ENCODE data around the gene PDE2A.

PDE2A gene

GRCh38 chr11:72534371-72535193 lies 139.6 kb downstream of the PDE2A start:
- FAIRE-seq (no peak), DNase-seq (ENCODE audit: insufficient read length, low spot score) (no peak)
- TF ChIP-seq CTCF (IDR thresholded peaks at IDR 0.05; ENCODE audit: insufficient read depth, missing control alignments) = no peak

- TF ChIP-seq CTCF (IDR thresholded peaks at IDR 0.05; ENCODE audit: insufficient read depth, missing control alignments) = no peak
- DNase-seq (ENCODE audit: insufficient read length, low spot score) (no peak), FAIRE-seq (no peak)
These were observed 145.2 kb downstream of the PDE2A start for GRCh38 chr11:72529068-72529467.

GRCh38 chr11:72528121-72528520 lies 146.1 kb downstream of the PDE2A start:
- FAIRE-seq (no peak), DNase-seq (ENCODE audit: insufficient read length, low spot score) (no peak)
- no peak for TF ChIP-seq CTCF (IDR thresholded peaks at IDR 0.05; ENCODE audit: insufficient read depth, missing control alignments)

All from D721Med (cell line).